OCI-LY1 (cell line): Measurements from ENCODE around the gene KMT2A.

ENCODE experiments used
- EZH2 ChIP-seq: fragments of 200-600 bp; sonication (generic), shearing (Covaris generic); IDR thresholded peaks from 2 replicates; pipeline ENCODE4 v1.8.0; 2017; ENCODE audit warnings: borderline replicate concordance, mixed run types, mild to moderate bottlenecking, antibody characterized with exemption, low read length, moderate library complexity, mixed read lengths
- TF ChIP-seq, protein P1 (sequence below): fragments of 200-600 bp; sonication (generic), shearing (Covaris generic); IDR thresholded peaks from 2 replicates; pipeline ENCODE4 v1.5.1; 2017; ENCODE audit warnings: mild to moderate bottlenecking, antibody characterized with exemption, low read length, moderate library complexity, mixed read lengths

GRCh38 chr11:118545533-118545932 lies 109.2 kb downstream of the KMT2A start:
- TF ChIP-seq, protein P1, sequence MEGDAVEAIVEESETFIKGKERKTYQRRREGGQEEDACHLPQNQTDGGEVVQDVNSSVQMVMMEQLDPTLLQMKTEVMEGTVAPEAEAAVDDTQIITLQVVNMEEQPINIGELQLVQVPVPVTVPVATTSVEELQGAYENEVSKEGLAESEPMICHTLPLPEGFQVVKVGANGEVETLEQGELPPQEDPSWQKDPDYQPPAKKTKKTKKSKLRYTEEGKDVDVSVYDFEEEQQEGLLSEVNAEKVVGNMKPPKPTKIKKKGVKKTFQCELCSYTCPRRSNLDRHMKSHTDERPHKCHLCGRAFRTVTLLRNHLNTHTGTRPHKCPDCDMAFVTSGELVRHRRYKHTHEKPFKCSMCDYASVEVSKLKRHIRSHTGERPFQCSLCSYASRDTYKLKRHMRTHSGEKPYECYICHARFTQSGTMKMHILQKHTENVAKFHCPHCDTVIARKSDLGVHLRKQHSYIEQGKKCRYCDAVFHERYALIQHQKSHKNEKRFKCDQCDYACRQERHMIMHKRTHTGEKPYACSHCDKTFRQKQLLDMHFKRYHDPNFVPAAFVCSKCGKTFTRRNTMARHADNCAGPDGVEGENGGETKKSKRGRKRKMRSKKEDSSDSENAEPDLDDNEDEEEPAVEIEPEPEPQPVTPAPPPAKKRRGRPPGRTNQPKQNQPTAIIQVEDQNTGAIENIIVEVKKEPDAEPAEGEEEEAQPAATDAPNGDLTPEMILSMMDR, result no peak
- TF ChIP-seq EZH2, result no peak
